Fibroblast of skin of scalp (primary cell): ENCODE measurements around the gene TMX3. TPM values are rescaled to one million over a fixed set of nuclear protein-coding genes. Genes with fewer than 3 reads are reported as not detected.

ENCODE experiments used
- DNase-seq: peaks from one replicate; pipeline ENCODE4 v3.0.0-alpha.2; 2013
- polyA plus RNA-seq, 2 experiments: library from polyadenylated mRNA; unstranded; fragments of 120-200 nt; gene quantifications; one replicate each; pipeline ENCODE4 v1.2.1, GENCODE V29; 2013; ENCODE audit not compliant: insufficient read length in 2 of 2

The TMX3 gene, protein sequence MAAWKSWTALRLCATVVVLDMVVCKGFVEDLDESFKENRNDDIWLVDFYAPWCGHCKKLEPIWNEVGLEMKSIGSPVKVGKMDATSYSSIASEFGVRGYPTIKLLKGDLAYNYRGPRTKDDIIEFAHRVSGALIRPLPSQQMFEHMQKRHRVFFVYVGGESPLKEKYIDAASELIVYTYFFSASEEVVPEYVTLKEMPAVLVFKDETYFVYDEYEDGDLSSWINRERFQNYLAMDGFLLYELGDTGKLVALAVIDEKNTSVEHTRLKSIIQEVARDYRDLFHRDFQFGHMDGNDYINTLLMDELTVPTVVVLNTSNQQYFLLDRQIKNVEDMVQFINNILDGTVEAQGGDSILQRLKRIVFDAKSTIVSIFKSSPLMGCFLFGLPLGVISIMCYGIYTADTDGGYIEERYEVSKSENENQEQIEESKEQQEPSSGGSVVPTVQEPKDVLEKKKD
- polyA plus RNA-seq (2013, experiment 1 of 2; ENCODE audit: insufficient read length) = 55.3 TPM
- polyA plus RNA-seq (2013, experiment 2 of 2; ENCODE audit: insufficient read length) = 62.7 TPM

DNA sequence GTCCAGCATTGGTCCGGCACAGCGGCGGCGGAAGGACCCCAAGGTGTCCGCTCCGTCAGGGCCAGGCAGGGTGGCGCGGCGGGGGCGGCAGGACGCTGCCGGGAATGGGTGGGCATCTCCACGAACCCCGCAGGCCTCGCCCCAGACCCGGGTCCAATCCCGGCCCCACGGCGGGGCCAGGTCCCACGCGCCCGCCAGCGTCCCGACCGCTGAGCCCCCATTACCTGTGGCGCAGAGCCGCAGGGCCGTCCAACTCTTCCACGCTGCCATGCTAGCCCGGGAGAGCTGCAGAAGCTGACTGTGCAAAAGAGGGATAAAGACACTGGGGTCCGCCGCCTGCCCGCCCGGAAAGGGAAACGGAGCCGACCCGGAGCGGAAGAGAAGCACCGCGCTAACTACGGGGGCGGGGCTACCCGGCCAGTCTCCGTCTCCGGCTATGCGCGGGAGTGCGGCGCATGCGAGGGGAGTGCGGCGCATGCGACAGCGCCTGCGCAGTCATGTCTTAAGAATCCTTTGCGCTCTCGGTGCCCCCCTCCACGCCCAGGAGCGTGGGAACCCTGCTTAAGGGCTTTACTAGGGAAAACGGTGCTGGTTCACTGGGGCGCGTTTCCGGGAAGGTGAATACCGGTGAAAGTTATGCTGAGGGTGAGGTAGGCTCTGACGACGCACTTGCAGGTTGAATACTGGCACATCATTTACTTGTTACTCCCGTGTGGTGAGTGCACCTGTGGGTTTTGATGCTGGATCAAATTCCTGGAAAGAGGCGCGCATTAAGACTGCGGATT is at the start of gene TMX3:
Gene TMX3, minus strand, starts transcription at position 397 of the 785 bp plus-strand sequence. Its CDS starts 127 bp downstream, at position 270.
- peak; percentile 93 for DNase-seq

GRCh38 chr18:68764016-68764415 is 49.1 kb upstream of the TMX3 start:
- peak; percentile 38 for DNase-seq

- peak; percentile 66 for DNase-seq
These were observed 48.2 kb upstream of the TMX3 start for GRCh38 chr18:68763083-68763482.

GRCh38 chr18:68759308-68759707 is 44.4 kb upstream of the TMX3 start:
- no peak for DNase-seq

- DNase-seq = peak; percentile 66
These were observed 42.2 kb upstream of the TMX3 start for GRCh38 chr18:68757126-68757525.

GRCh38 chr18:68742206-68742605 is 27.3 kb upstream of the TMX3 start:
- peak; percentile 79 for DNase-seq

DNA sequence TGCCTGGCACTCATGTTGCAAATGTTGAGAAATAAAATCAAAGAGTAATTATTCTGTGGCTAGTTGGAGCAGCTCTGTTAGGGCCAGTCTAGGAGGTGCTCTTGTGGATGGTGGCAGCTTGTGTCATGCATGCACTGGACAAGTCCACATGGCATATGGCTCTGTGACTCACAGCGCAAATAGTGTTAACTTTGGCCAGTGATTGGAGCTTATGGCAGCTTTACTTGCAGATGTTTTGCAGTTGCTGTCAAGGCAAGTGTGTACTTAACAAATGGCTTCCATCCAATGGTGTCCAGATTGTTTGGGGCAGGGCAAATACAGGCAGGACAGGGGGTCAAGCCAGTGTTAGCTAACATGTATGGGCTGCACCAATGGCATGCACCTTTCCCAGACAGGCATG is 26.1 kb upstream of the TMX3 start:
- peak; percentile 14 for DNase-seq

DNA sequence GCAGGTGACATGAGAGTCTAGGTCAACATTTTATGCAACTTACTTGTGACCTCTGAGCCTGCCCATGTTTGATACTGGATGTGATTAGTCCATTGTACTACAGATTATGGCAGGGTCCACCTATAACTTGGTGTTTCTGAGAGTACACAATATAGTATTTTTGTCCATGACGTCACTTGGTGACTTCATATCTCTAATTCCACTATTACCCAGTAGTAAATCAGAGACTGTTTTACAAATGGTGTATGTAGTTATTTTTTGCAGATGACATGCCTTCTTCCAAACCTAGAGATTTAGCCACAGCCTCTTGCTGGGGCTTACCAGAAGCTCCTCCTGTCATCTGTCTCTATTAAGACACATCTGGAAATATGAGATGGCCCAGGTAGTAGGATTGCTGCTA is 24.6 kb upstream of the TMX3 start:
- DNase-seq = no peak

GRCh38 chr18:68738564-68738963 is 23.7 kb upstream of the TMX3 start:
- DNase-seq = no peak

DNA sequence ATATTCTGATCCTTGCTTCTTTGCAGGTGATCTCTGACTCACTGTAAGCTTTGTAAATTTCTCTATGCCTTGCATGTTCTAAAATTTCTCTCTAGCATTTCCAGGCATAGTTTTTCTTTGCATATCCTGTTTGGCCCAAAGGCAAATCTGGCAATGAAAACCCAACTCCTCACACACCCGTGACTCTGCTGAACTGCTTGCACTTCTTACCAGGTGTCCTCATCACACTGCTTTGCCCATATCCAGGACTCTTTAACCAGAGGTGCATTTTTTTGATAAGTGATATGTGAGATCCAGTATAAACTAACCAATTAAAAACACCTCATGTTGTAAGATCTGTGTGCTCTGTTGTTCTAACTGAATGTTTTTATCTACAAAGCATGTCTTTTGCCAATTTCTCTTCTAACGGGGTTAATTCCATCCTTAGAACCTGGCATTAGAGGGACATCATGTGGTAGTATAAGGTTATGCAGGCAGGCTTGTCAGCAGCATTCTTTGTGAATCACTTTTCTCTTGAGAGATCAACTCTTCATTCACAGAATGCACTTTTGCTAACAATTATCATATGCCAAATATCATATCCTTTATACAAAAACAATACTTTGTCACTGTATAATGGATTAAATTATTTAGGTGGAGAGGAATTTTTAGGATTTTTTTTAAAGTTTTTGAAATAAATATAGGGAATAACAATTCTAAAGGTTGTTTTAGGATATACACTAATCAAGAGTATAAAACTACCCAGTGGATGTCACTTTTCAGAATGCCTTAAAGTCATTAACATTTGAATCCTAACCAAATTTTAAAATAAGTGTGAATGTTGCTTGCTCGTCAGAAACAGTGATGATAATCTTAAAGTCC is 20.8 kb upstream of the TMX3 start:
- DNase-seq = peak; percentile 72

DNA sequence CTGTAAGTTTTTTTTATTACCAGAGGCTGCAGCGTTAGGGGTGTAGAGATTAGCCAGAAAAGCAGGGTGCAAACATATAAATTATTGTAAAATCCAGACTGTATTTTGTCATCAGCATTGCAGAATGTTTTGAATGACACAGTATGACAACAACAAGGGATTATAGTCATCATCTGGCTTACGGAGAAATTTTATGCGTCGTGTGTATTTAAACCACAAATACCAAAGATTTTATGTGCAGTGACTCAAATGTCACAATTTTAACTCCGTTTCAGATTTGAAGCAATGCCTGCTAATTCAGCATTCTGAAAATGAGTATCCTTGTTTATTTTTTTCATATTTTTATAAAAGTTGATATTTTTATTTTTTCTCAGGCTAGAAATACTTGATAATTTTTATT is 19.4 kb upstream of the TMX3 start:
- peak; percentile 78 for DNase-seq

DNA sequence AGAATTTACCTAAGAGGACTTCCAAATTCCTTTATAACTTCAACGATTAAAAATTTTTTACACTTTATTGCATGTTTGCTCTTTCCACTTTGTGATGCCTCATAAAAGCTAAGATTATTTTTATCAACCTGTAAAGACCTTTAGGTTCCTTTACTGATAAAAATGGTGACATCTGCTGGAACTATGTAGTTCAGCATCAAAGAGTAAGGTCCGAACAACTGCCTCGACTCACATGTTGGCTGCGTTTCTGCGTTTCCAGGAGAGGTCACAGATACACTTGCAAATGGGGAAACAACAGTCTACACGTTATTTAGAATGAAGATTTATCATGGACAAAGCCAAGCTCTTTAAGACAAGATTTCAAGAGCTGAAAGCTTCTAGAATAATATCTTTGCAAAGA is 18.8 kb upstream of the TMX3 start:
- no peak for DNase-seq

GRCh38 chr18:68728081-68728700 is 13.3 kb upstream of the TMX3 start:
- no peak for DNase-seq

- DNase-seq = no peak
These were observed 12.6 kb upstream of the TMX3 start for GRCh38 chr18:68727506-68727905.

- DNase-seq = peak; percentile 14
These were observed 10.4 kb upstream of the TMX3 start for GRCh38 chr18:68725346-68725745.

DNA sequence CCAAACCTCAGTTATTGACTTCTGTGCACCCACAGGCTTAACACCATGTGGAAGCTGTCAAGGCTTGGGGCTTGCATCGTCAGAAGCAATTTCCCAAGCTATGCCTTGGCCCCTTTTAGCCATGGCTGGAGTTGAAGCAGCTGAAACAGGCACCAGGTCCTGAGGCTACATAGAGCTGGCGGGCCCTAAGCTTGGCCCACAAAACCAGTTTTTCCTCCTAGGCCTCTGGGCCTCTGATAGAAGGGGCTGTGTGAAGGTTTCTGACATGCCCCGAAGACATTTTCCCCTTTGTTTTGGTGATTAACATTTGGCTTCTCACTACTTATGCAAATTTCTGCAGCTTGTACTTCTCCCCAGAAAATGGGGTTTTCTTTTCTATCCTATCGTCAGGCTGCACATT is 9.1 kb upstream of the TMX3 start:
- no peak for DNase-seq

GRCh38 chr18:68723539-68723938 is 8.6 kb upstream of the TMX3 start:
- DNase-seq = no peak

GRCh38 chr18:68722821-68723220 is 7.9 kb upstream of the TMX3 start:
- DNase-seq = no peak

DNA sequence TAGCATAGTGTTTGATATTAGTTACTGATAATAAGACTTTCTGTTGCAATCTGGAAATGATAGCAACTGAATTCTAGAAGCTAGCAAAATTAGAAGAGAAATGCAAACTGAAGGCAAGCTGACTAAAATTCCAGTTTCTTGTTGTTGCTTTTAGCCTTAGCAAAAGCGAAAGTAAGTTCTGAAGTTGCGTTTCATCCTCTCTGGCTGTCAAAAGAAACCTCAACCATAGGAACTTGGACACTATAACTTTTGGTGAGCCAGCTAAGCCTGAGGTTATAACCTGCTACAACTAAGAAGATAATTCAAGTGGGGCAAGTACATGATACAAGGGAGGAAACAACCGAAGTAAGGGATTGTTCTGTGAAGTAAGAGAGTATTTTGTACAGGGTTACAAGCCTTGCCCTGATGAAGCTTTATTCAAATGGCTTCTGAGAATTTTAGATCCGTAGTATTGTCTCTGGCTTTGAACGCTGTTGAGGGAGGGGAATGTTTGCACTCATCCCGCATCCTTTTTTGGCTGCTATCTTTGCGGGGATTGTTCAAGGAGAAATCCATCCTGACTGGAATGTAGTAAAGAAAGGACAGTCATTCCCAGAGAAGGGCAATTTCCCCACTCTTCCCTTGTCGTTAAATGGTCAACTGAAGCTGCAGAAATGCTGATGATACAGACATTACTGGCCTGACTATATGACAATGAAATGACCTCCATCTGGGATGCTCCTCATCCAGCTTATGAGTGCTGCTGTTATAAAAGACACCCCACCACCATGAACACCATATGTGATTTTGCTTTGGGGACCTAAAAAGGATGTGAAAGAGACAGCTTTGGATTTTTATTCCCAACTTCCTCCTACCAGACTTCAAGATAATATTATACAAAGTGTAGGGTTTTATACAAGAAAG is 7.0 kb upstream of the TMX3 start:
- peak; percentile 13 for DNase-seq

DNA sequence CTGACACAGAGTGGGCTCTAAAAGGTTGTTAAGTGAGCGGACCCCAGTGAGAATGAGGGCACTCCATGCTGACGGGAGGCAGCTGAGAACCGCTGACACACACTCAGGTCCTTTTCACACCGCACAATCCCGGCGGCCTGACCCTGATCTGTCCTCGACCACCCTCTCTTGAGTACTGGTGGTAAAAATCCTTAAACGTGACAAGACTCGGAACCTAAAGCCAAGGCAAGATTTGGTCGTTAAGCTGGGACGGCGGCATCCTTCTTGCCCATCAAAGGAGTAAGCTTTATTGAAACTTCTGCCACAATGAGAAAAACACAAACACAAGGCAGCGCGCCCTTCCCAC is 569 bp downstream of the TMX3 start:
- peak; percentile 4 for DNase-seq

GRCh38 chr18:68713796-68714195 is 1.1 kb downstream of the TMX3 start:
- DNase-seq = peak; percentile 9
